NT2/D1 (cell line): ENCODE measurements around the gene GABRB3.

Source experiments
- DNase-seq: peaks from one replicate; pipeline ENCODE4 v3.0.0-alpha.2; 2011; ENCODE audit warnings: low read depth, low spot score
- H3K27me3 ChIP-seq: 2 replicates; pipeline ENCODE4 v1.6.0; 2011; ENCODE audit warnings: mild to moderate bottlenecking; ENCODE audit not compliant: insufficient read length, insufficient read depth
- H3K36me3 ChIP-seq: 2 replicates; pipeline ENCODE4 v1.6.1; 2011; ENCODE audit warnings: mild to moderate bottlenecking, low read length, mixed read lengths; ENCODE audit not compliant: insufficient read depth, insufficient read length
- H3K4me1 ChIP-seq: 2 replicates; pipeline ENCODE4 v1.5.1; 2011; ENCODE audit not compliant: insufficient read depth, insufficient read length
- H3K4me3 ChIP-seq: 2 replicates; pipeline ENCODE4 v1.5.1; 2011; ENCODE audit warnings: low read depth; ENCODE audit not compliant: insufficient read length
- H3K9ac ChIP-seq: 2 replicates; pipeline ENCODE4 v1.6.0; 2011; ENCODE audit warnings: low read depth; ENCODE audit not compliant: insufficient read length
- H3K9me3 ChIP-seq: 2 replicates; pipeline ENCODE4 v1.5.1; 2011; ENCODE audit warnings: mild to moderate bottlenecking, low read length; ENCODE audit not compliant: insufficient read depth
- SUZ12 ChIP-seq: IDR thresholded peaks from 2 replicates; pipeline ENCODE4 v1.6.1; 2011; ENCODE audit not compliant: insufficient read length, insufficient read depth; ENCODE audit errors: extremely low read depth
- YY1 ChIP-seq: IDR thresholded peaks from 2 replicates; pipeline ENCODE4 v1.6.1; 2011; ENCODE audit not compliant: insufficient read length, insufficient read depth
- ZNF274 ChIP-seq: IDR thresholded peaks from 2 replicates; pipeline ENCODE4 v1.6.1; 2011; ENCODE audit warnings: mild to moderate bottlenecking, low read depth, low read length

GABRB3 gene

DNA sequence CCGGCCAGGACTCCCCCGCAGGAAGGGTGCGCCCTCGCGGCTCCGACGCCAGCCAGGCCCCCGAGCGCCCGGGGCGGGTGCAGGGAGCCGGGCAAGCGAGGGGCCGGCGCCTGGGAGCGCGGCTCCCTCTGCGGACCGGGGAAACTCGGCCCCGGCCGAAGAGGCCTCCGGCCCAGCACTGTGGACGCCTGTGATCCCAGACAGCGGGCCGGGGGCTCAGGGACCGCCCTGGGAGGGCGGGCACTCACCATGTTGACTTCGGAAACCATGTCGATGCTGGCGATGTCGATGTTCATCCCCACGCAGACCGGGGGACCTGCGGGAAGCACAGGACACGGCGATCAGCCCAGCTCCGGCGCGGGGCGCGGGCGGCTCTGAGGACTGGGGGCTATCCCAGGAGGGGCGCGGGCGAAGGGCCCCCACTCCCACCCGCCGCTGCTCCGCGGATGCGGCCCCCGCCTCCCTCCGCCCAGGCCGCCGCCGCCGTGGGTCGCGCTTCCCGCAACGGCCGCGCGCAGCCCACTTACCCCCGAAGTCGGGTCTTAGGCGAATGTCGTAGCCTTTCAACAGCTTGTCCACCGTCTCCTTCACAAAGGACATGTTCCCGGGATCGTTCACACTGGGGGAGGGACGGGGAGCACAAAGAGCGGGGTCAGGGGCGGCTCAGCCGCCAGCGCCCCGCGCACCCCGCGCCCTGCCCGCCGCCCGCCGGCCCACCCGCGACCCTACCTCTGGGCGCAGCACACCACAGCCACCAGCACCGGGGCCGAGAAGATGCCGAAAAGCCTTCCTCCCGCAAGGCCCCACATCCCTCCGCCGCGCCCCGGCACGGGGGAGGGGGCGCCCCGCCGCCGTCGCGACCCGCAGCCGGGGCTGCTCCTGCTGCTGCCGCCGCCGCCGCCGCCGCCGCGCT is at the start of gene GABRB3:
Gene GABRB3 (minus strand): TSS at position 913 of the 913 bp plus-strand sequence.
- DNase-seq = no peak
- Histone ChIP-seq H3K27me3 (no peaks in the 10 kb centered on the region), H3K4me3 (peak within 1 kb of the TSS; percentile 62), H3K9ac (peak within 1 kb of the TSS; percentile 76), H3K36me3 (peaks cover 16% of the 10 kb centered on the region), H3K4me1 (no peaks in the 10 kb centered on the region), H3K9me3 (no peaks in the 10 kb centered on the region)
- TF ChIP-seq ZNF274 (no peak), YY1 (no peak), SUZ12 (no peak)

DNA sequence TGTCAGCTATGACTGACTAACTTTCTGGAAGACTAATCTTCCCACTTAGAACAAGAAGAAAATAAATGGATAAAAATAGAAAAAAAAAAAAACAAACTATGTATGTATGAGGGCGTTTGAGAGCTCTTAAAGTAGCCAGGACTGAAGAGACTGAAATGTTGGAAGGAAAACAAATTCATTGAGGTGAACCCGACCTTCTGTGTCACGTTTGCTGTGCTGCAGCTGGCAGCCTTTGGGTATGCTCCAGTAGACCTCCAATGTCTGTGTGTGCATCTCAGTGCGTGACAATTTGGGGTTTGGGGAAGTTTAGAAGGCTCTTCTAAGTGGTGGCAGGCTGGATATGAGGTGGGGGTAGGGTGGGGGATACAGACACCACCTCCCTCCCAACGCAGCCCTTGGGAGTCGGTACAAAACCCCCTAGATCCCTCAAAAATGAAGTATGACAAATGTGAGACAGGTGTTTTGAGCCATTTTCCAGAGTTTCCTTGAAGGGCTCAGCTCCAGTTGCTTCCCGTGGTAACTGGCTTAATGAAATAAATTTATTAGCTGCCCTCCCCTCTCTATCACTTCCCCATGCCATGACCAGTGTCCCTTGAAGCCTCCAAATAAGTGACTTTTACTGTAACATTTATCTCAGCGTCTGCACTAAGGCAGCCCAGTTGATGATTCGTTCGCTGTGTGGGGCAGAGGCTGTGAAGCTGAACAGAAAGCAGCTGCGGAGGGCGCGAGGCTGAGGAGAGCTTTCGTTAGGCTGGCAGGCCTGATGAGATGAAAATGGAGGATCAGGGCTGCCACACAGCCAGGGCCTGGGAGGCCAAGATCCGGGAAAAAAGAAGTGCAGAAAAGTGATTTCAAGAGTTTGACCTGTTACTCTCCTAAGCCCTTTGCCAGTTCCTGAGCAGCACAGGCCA is 34.9 kb upstream of the GABRB3 start:
- Histone ChIP-seq H3K9ac (no peak overlapping the region), H3K9me3 (peaks cover 13% of the 10 kb centered on the region), H3K36me3 (no peaks in the 10 kb centered on the region), H3K4me1 (no peaks in the 10 kb centered on the region), H3K27me3 (no peaks in the 10 kb centered on the region), H3K4me3 (no peak overlapping the region)
- TF ChIP-seq SUZ12 = no peak
- DNase-seq = no peak

DNA sequence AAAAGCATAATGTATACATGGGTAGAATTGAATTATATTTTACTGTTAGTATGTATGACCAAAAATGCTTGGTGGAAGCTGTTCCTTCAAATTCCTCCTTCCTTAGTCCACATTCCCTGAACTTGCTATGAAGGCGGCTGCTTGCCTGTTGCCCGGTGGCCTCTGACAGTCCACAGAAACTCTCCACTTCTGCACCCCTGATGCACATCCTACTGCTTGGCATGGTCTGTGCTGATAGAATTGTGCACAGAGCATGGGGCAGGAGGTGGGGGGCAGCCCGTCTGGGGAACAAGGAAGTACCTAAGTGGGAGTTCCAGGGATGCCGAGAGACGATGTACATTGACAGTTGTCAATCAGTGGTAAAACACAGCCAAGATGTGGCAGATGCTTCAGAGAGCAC is 33.7 kb upstream of the GABRB3 start:
- Histone ChIP-seq H3K9ac (no peak overlapping the region), H3K4me1 (no peaks in the 10 kb centered on the region), H3K36me3 (no peaks in the 10 kb centered on the region), H3K27me3 (no peaks in the 10 kb centered on the region), H3K9me3 (peaks cover 13% of the 10 kb centered on the region), H3K4me3 (no peak overlapping the region)
- TF ChIP-seq SUZ12 = no peak
- TF ChIP-seq YY1 = no peak
- TF ChIP-seq ZNF274 = no peak
- no peak for DNase-seq

DNA sequence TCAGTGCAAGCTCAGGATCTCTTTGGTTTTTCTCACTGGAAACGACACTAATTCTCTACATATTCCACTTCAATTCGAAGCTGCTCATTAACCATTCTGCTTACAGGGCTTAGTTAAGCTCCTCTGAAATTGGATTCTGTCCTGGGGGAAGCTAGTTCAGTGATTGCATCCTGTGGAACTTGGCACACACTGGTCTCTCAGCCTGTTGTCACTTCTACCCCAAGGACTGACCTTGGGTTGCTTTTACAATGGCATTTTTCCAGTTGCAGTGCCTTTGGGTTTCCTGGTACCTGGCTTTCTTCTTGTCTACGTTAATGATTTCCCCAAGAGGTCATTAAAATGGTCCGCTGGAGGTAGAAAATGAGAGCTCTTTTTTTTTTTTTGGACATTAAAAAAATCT is 33.3 kb upstream of the GABRB3 start:
- peaks cover 13% of the 10 kb centered on the region for H3K9me3 ChIP-seq
- no peak overlapping the region for H3K9ac ChIP-seq
- no peaks in the 10 kb centered on the region for H3K36me3 ChIP-seq
- H3K27me3 ChIP-seq = no peaks in the 10 kb centered on the region
- H3K4me3 ChIP-seq = no peak overlapping the region
- TF ChIP-seq SUZ12 = no peak
- no peak for TF ChIP-seq YY1
- TF ChIP-seq ZNF274 = no peak
- no peaks in the 10 kb centered on the region for H3K4me1 ChIP-seq
- no peak for DNase-seq

DNA sequence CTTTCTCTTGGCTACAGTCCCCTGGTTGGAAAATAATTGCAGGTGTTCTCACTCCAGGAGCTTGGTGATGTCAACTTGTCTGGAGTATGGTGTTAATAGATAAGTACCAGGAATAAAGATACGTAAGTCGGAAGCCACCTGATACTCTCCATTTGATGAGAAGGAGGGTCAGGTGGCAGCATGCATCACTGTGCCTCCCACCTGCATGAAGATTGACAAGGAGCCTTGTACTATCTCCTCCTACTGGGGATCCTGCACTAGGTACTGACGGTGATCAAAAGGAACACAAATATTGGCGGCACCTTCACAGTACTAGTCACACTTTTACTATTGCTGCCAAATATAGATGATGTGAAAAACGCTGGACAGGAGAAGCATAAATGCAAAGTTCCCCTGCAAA is 32.6 kb upstream of the GABRB3 start:
- DNase-seq = no peak
- no peaks in the 10 kb centered on the region for H3K4me1 ChIP-seq
- no peaks in the 10 kb centered on the region for H3K27me3 ChIP-seq
- TF ChIP-seq ZNF274 = no peak
- TF ChIP-seq SUZ12 = no peak
- TF ChIP-seq YY1 = no peak
- no peak overlapping the region for H3K4me3 ChIP-seq
- H3K9ac ChIP-seq = no peak overlapping the region
- peaks cover 13% of the 10 kb centered on the region for H3K9me3 ChIP-seq
- no peaks in the 10 kb centered on the region for H3K36me3 ChIP-seq

DNA sequence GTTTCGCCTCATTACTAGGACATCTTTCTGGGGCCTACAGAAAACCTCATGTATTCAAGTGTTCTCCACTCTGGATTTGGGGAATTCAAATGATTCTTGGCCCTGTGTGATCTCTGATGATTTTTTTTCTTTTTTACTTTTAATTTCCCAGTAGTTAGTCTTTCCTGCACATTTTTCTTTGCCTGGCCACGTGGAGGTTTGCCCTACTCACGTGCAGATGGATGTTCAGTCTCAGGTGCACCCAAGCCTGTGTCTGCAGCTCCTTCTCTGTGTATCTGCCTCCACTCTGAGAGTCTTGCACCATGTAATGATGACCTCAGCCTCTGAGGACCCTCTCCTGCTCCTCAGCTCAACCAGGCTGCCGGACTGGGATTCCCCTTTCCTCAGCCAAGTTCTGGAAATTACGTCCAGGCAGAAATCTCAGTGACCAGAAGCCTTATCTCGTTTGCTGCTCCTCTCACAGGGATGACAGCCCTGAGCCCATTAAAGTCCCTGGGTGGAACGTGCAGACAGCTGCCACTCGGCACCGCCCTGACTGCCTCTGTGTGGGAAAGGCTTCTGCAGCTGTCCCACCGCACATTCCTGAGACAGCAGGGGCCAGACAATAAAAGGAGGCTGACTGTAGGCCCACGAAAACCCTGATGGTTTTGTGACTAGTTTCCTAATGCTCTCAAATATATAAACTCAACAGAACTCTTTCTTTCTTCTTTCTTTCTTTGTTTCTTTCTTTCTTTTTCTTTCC is 31.4 kb upstream of the GABRB3 start:
- Histone ChIP-seq H3K4me1 (no peaks in the 10 kb centered on the region), H3K27me3 (no peaks in the 10 kb centered on the region), H3K36me3 (no peaks in the 10 kb centered on the region), H3K9ac (no peak overlapping the region), H3K4me3 (no peak overlapping the region), H3K9me3 (peaks cover 13% of the 10 kb centered on the region)
- DNase-seq = no peak
- TF ChIP-seq ZNF274 (no peak), SUZ12 (no peak), YY1 (no peak)

DNA sequence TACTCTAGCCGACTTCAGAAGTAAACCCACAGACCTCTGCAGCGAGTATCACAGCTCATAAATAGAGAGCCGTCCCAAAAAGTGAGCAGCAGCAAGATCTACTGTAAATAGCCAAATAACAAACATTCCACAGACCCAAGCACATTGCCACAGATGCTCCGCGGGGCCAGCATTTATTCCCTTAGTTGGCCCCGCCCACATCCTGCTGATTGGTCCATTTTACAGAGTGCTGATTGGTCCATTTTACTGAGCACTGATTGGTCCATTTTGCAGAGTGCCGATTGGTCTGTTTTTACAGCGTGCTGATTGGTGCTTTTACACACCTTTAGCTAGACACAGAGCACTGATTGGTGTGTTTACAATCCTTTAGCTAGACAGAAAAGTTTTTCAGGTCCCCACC is 17.3 kb upstream of the GABRB3 start:
- H3K9ac ChIP-seq = no peak overlapping the region
- no peaks in the 10 kb centered on the region for H3K36me3 ChIP-seq
- H3K27me3 ChIP-seq = no peaks in the 10 kb centered on the region
- H3K9me3 ChIP-seq = peaks cover 9% of the 10 kb centered on the region; the same call in 1 of the 2 replicates
- no peak for DNase-seq
- H3K4me1 ChIP-seq = no peaks in the 10 kb centered on the region
- H3K4me3 ChIP-seq = no peak overlapping the region
- TF ChIP-seq ZNF274 (no peak), YY1 (no peak), SUZ12 (no peak)
